Gastroesophageal sphincter (tissue), 4 donors: ENCODE data around the gene FREM3. TPM values are rescaled to one million over a fixed set of nuclear protein-coding genes. Genes with fewer than 3 reads are reported as not detected.

Source experiments
- ATAC-seq: fragments of 150-250 bp; one replicate; pipeline ENCODE4 v1.9.1; 2016; ENCODE audit warnings: mild to moderate bottlenecking, moderate library complexity
- H3K27ac ChIP-seq, 4 donors: fragments of 200-600 bp; sonication (generic) in 3 of 4; 1 replicate in 3 of 4; 2 replicates in 1 of 4; pipeline ENCODE4 v1.5.1; 2016 to 2019
- H3K27me3 ChIP-seq: fragments of 200-600 bp; sonication (generic); one replicate; pipeline ENCODE4 v1.5.1; 2019
- H3K36me3 ChIP-seq, 2 donors: fragments of 200-600 bp; sonication (generic); one replicate each; pipeline ENCODE4 v1.5.1; 2019; ENCODE audit warnings: control low read depth in 1 of 2
- H3K4me1 ChIP-seq, 3 donors: fragments of 200-600 bp; sonication (generic); 1 replicate in 2 of 3; 2 replicates in 1 of 3; pipeline ENCODE4 v1.5.1; 2016 to 2019; ENCODE audit warnings: control low read depth in 2 of 3
- H3K4me3 ChIP-seq, 2 donors: fragments of 200-600 bp; sonication (generic); one replicate each; pipeline ENCODE4 v1.5.1; 2019; ENCODE audit warnings: mild to moderate bottlenecking in 1 of 2, moderate library complexity in 1 of 2
- H3K9me3 ChIP-seq, 3 donors: fragments of 200-600 bp; sonication (generic); one replicate each; pipeline ENCODE4 v1.5.1; 2017 to 2019; ENCODE audit warnings: control low read depth in 2 of 3
- CTCF ChIP-seq, 4 experiments: fragments of 200-600 bp in 2 of 4; fragments of 450-650 bp in 2 of 4; sonication (generic) in 1 of 4; IDR thresholded peaks; one replicate each; pipeline ENCODE4 v1.5.1; 2017 to 2019; ENCODE audit warnings: antibody characterized with exemption in 4 of 4, mild to moderate bottlenecking in 2 of 4, moderate library complexity in 2 of 4
- EP300 ChIP-seq: sonication (generic); formaldehyde crosslinking; IDR thresholded peaks from one replicate; pipeline ENCODE4 v1.6.1; 2017; ENCODE audit warnings: antibody characterized with exemption, mild to moderate bottlenecking
- POLR2A ChIP-seq, 2 donors: fragments of 450-650 bp; IDR thresholded peaks; one replicate each; pipeline ENCODE4 v1.6.1; 2017; ENCODE audit warnings: antibody characterized with exemption in 2 of 2, mild to moderate bottlenecking in 2 of 2, moderate library complexity in 1 of 2
- POLR2AphosphoS5 ChIP-seq: sonication (generic); formaldehyde crosslinking; IDR thresholded peaks from one replicate; pipeline ENCODE4 v1.6.1; 2017; ENCODE audit warnings: antibody characterized with exemption
- WGBS, 2 donors: methylation state at CpG; one replicate each; pipeline ENCODE4 v1.1.5; 2018; ENCODE audit warnings: low coverage in 1 of 2; 5-methylcytosine and 5-hydroxymethylcytosine counted together
- total RNA-seq, 4 donors: library from RNA; depleted of rRNA; stranded (reverse); fragments of >200 nt; gene quantifications; one replicate each; pipeline ENCODE4 v1.1.0, GENCODE V29; 2016

The FREM3 gene
- total RNA-seq, 4 donors from 2014 or later: under 0.01 TPM; not detected in 3

GRCh38 chr4:143559757-143560147 is 140.7 kb downstream of the FREM3 start:
- Histone ChIP-seq H3K9me3 (no peaks in the 10 kb centered on the region), H3K27ac (peak overlapping the region in 3 of 4 donors; percentile 61 to 76 (median 75)), H3K4me1 (peaks cover 0 to 21% (median 0%) of the 10 kb centered on the region in 3 donors), H3K36me3 (peaks cover 0 to 11% of the 10 kb centered on the region in 2 donors), H3K27me3 (no peaks in the 10 kb centered on the region), H3K4me3 (peak overlapping the region; percentile 52 to 60)
- WGBS, 2 donors: 53 to 93% methylated on average over 3 to 6 of the region's 17 CpGs
- no peak for TF ChIP-seq EP300
- no peak for TF ChIP-seq CTCF (IDR thresholded peaks at IDR 0.05)
- no peak for TF ChIP-seq POLR2A (IDR thresholded peaks at IDR 0.05)
- no peak for TF ChIP-seq POLR2AphosphoS5
- peak; percentile 4 for ATAC-seq

GRCh38 chr4:143558823-143559756 is 141.4 kb downstream of the FREM3 start:
- 2 to 14% methylated on average over 6 to 14 of the region's 57 CpGs for WGBS, 2 donors
- peak overlapping the region; percentile 52 to 60 for H3K4me3 ChIP-seq
- no peaks in the 10 kb centered on the region for H3K27me3 ChIP-seq
- peak; percentile 90 for ATAC-seq
- TF ChIP-seq POLR2A (IDR thresholded peaks at IDR 0.05): no peak
- peak; percentile 43 for TF ChIP-seq POLR2AphosphoS5
- peak in 3 of 4 experiments; percentile 47 to 73 (median 48) for TF ChIP-seq CTCF (IDR thresholded peaks at IDR 0.05)
- no peak for TF ChIP-seq EP300
- peaks cover 0 to 17% of the 10 kb centered on the region in 2 donors for H3K36me3 ChIP-seq
- H3K27ac ChIP-seq: peak overlapping the region in 3 of 4 donors; percentile 61 to 76 (median 75)
- peaks cover 0 to 21% (median 0%) of the 10 kb centered on the region in 3 donors for H3K4me1 ChIP-seq
- no peaks in the 10 kb centered on the region for H3K9me3 ChIP-seq

GRCh38 chr4:143558286-143558685 is 142.2 kb downstream of the FREM3 start:
- H3K4me1 ChIP-seq: peaks cover 0 to 21% (median 0%) of the 10 kb centered on the region in 3 donors
- H3K27me3 ChIP-seq: no peaks in the 10 kb centered on the region
- WGBS, 2 donors: 80 to 85% methylated on average over 1 to 2 of the region's 2 CpGs
- H3K9me3 ChIP-seq: no peaks in the 10 kb centered on the region
- TF ChIP-seq POLR2A (IDR thresholded peaks at IDR 0.05): no peak
- no peak for TF ChIP-seq CTCF (IDR thresholded peaks at IDR 0.05)
- no peak for TF ChIP-seq POLR2AphosphoS5
- TF ChIP-seq EP300: no peak
- no peak overlapping the region for H3K4me3 ChIP-seq
- no peak for ATAC-seq
- H3K27ac ChIP-seq: peak overlapping the region in 2 of 4 donors; percentile 75 to 76
- H3K36me3 ChIP-seq: peaks cover 0 to 24% of the 10 kb centered on the region in 2 donors

GRCh38 chr4:143555676-143556075 is 144.8 kb downstream of the FREM3 start:
- peaks cover 0 to 39% of the 10 kb centered on the region in 2 donors for H3K36me3 ChIP-seq
- no peak for TF ChIP-seq POLR2AphosphoS5
- TF ChIP-seq CTCF (IDR thresholded peaks at IDR 0.05): no peak
- no peak for TF ChIP-seq EP300
- no peak for TF ChIP-seq POLR2A (IDR thresholded peaks at IDR 0.05)
- 92% methylated on average over 2 of the region's 5 CpGs; no CpG with 5 or more reads in 1 of the 2 donors for whole genome bisulfite sequencing, 2 donors
- H3K4me3 ChIP-seq: no peak overlapping the region
- ATAC-seq: no peak
- no peak overlapping the region for H3K27ac ChIP-seq
- no peaks in the 10 kb centered on the region for H3K9me3 ChIP-seq
- peaks cover 0 to 21% (median 0%) of the 10 kb centered on the region in 3 donors for H3K4me1 ChIP-seq
- no peaks in the 10 kb centered on the region for H3K27me3 ChIP-seq
